Heart left ventricle (tissue), 16 donors: ENCODE data around the gene SYTL2. TPM values are rescaled to one million over a fixed set of nuclear protein-coding genes. Genes with fewer than 3 reads are reported as not detected.
A peak's percentile ranks its signal among the peaks of the same experiment; 100 is the strongest.

ENCODE experiments used
- ATAC-seq, 4 donors: fragments of 200-7000 bp; cut with Tn5 transposase; one replicate each; pipeline ENCODE4 v1.9.1; 2020 to 2022; ENCODE audit warnings: moderate library complexity in 4 of 4, mild to moderate bottlenecking in 3 of 4, moderate number of reproducible peaks in 1 of 4
- DNase-seq, 5 donors: peaks; one replicate each; pipeline ENCODE4 v3.0.0-alpha.2; 2020
- H3K27ac ChIP-seq, 12 donors: fragments of 200-600 bp; sonication (generic) in 4 of 12; one replicate each; pipeline versions ENCODE4 v1.5.0 to v1.8.0; 2016 to 2022; ENCODE audit warnings: mild to moderate bottlenecking in 2 of 12
- H3K27me3 ChIP-seq, 9 donors: fragments of 200-600 bp; sonication (generic) in 2 of 9; one replicate each; pipeline versions ENCODE4 v1.5.1 to v1.8.0; 2016 to 2022; ENCODE audit warnings: mild to moderate bottlenecking in 3 of 9
- H3K36me3 ChIP-seq, 9 donors: fragments of 200-600 bp; sonication (generic) in 2 of 9; one replicate each; pipeline versions ENCODE4 v1.5.0 to v1.8.0; 2018 to 2022; ENCODE audit warnings: mild to moderate bottlenecking in 2 of 9
- H3K4me1 ChIP-seq, 12 donors: fragments of 200-600 bp; sonication (generic) in 4 of 12; one replicate each; pipeline versions ENCODE4 v1.5.0 to v1.8.0; 2016 to 2022; ENCODE audit warnings: mild to moderate bottlenecking in 3 of 12
- H3K4me3 ChIP-seq, 12 donors: fragments of 200-600 bp; sonication (generic) in 4 of 12; one replicate each; pipeline versions ENCODE4 v1.5.0 to v1.8.0; 2017 to 2022; ENCODE audit warnings: mild to moderate bottlenecking in 9 of 12, moderate library complexity in 4 of 12
- H3K9me3 ChIP-seq, 12 donors: fragments of 200-600 bp; sonication (generic) in 4 of 12; one replicate each; pipeline versions ENCODE4 v1.5.0 to v1.8.0; 2016 to 2022; ENCODE audit warnings: mild to moderate bottlenecking in 1 of 12
- POLR2A ChIP-seq, 2 donors: fragments of 450-650 bp; IDR thresholded peaks; one replicate each; pipeline ENCODE4 v1.6.1; 2017; ENCODE audit warnings: antibody characterized with exemption in 2 of 2, mild to moderate bottlenecking in 2 of 2, moderate library complexity in 2 of 2
- WGBS, 4 donors: extraction: QIAGEN DNeasy Blood & Tissue Kit in 2 of 4; methylation state at CpG; one replicate each; pipeline versions ENCODE4 v1.1.5 to v1.1.7; 2013 to 2018; 5-methylcytosine and 5-hydroxymethylcytosine counted together
- intact Hi-C, 10 donors: fragments of 100-400 bp; cut with DNase I; formaldehyde crosslinking; loops; one replicate each; pipeline versions ENCODE4 v1.11.1 to v1.14.2; 2022
- polyA plus RNA-seq, 2 donors: library from polyadenylated mRNA; stranded (reverse); fragments of 200-250 nt; gene quantifications; one replicate each; pipeline ENCODE4 v1.2.3, GENCODE V29; 2013
- total RNA-seq, 9 donors: library from RNA; depleted of rRNA in 2 of 9; stranded (reverse); fragments of >200 nt in 2 of 9; fragmentation: NEBNext Ultra II Directional in 3 of 9; extraction: Animal tissue kit (Norgen Biotek cat#: 25700) in 3 of 9; gene quantifications; one replicate each; pipeline versions ENCODE4 v1.1.0 to v1.2.4, GENCODE V29; 2016 to 2023
- TF ChIP-seq, protein P1 (sequence below), 12 donors: fragments of 200-600 bp; sonication (generic) in 4 of 12; IDR thresholded peaks; one replicate each; pipeline versions ENCODE4 v1.5.0 to v1.8.0; 2018 to 2022; ENCODE audit warnings: antibody characterized with exemption in 12 of 12, mild to moderate bottlenecking in 5 of 12
- donor health status: ischemic (EF 13 %, LVEDD 7.1; RV severe dilation, severe dysfunction).
- donor health status: healthy with polysubstance abuse.
- donor health status: DM: no; HTN: yes; CAD: no.
- donor health status: DM: no; HTN: no; CAD: no.
- donor health status: ischemic (EF 25% LVEDD 6.9; RV normal size, moderate dysfunction).
- donor health status: ischemic (EF 25% LVEDD 5.7; RV mildly dilated, moderate dysfunction).
- donor health status: healthy.
- donor health status: DM: yes; HTN: yes; CAD: no.
- donor health status: ischemic (EF 35%, LVEDD 5.7; RV mildly dilated, moderate dysfunction).
- donor health status: nonischemic (EF 11% LVEDD 7.7; RV severe dilation, severe dysfunction).
- donor health status: DM: yes; HTN: yes; CAD: no.
- donor health status: PGD.
- donor health status: ischemic (EF 29% LVEDD 5.4; RV normal size, mild dysfunction).
- donor health status: nonischemic (EF 23%, LVEDD 6.1; RV moderate dilation, normal function).

SYTL2 gene
- total and polyA plus RNA-seq, 11 donors = 2.2 to 9.5 (median 4.9) TPM

DNA sequence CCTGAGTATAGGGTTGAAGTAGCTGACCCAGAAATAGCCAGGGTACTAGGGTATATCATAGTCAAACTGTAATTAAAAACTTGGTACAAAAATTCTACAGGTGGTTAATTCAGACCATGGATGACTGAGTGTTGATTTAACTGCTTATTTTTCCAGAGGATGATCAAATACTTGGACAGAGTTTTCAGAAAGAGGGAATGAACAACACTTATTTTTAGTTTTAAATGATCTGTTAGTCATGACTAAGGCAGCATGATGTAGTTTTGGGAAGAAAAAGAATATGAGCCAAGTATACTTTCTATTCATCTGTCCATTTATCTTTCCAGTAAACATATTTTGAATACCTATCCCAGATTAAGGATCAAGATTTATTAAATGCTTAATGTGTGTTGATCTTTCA is 105.1 kb downstream of the SYTL2 start:
- H3K27me3 ChIP-seq = no peaks in the 10 kb centered on the region
- TF ChIP-seq POLR2A (IDR thresholded peaks at IDR 0.05) = no peak
- TF ChIP-seq, protein P1, sequence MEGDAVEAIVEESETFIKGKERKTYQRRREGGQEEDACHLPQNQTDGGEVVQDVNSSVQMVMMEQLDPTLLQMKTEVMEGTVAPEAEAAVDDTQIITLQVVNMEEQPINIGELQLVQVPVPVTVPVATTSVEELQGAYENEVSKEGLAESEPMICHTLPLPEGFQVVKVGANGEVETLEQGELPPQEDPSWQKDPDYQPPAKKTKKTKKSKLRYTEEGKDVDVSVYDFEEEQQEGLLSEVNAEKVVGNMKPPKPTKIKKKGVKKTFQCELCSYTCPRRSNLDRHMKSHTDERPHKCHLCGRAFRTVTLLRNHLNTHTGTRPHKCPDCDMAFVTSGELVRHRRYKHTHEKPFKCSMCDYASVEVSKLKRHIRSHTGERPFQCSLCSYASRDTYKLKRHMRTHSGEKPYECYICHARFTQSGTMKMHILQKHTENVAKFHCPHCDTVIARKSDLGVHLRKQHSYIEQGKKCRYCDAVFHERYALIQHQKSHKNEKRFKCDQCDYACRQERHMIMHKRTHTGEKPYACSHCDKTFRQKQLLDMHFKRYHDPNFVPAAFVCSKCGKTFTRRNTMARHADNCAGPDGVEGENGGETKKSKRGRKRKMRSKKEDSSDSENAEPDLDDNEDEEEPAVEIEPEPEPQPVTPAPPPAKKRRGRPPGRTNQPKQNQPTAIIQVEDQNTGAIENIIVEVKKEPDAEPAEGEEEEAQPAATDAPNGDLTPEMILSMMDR (IDR thresholded peaks at IDR 0.05) = no peak
- H3K4me3 ChIP-seq = no peak overlapping the region
- H3K9me3 ChIP-seq = no peaks in the 10 kb centered on the region
- peaks cover 0 to 9% (median 0%) of the 10 kb centered on the region in 12 donors for H3K4me1 ChIP-seq
- ATAC-seq = peak in 1 of 4 donors; percentile 22
- DNase-seq = no peak
- intact Hi-C loops = loop anchor here in 1 of 10 donors (10.0 kb wide), 1 partner anchor 579 kb away; no protein-coding TSS in a partner anchor
- H3K27ac ChIP-seq = peak overlapping the region in 1 of 12 donors; percentile 9
- peaks cover 0 to 36% (median 0%) of the 10 kb centered on the region in 9 donors for H3K36me3 ChIP-seq

DNA sequence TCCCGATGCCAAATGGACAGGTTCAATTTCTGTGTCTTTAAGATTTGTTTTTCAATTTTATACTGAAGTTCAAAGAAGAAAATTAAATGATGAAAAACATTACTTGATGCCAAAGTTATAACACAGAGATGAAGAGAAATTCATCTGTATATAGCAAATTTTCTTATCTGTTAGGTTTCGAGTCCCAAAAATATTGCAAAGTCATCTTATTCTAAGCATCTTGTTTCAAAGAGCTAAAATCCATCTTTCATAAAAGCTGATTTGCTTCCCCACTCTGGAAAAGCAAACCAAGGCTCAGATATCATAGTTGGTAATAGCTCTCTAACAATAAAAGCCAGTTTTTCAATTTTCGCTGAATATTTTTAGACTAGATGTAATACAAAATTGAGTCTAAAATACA is 106.0 kb downstream of the SYTL2 start:
- peaks cover 0 to 15% (median 0%) of the 10 kb centered on the region in 12 donors for H3K4me1 ChIP-seq
- TF ChIP-seq POLR2A (IDR thresholded peaks at IDR 0.05) = no peak
- TF ChIP-seq, protein P1 (IDR thresholded peaks at IDR 0.05) = no peak
- no peaks in the 10 kb centered on the region for H3K9me3 ChIP-seq
- DNase-seq = no peak
- H3K27me3 ChIP-seq = no peaks in the 10 kb centered on the region
- H3K27ac ChIP-seq = no peak overlapping the region
- ATAC-seq = no peak
- WGBS, 4 donors = 95 to 97% (median 95%) methylated on average over 3 of the region's 3 CpGs
- H3K4me3 ChIP-seq = no peak overlapping the region
- intact Hi-C loops = loop anchor here in 1 of 10 donors (10.0 kb wide), 1 partner anchor 580 kb away; no protein-coding TSS in a partner anchor
- peaks cover 0 to 33% (median 0%) of the 10 kb centered on the region in 9 donors for H3K36me3 ChIP-seq

DNA sequence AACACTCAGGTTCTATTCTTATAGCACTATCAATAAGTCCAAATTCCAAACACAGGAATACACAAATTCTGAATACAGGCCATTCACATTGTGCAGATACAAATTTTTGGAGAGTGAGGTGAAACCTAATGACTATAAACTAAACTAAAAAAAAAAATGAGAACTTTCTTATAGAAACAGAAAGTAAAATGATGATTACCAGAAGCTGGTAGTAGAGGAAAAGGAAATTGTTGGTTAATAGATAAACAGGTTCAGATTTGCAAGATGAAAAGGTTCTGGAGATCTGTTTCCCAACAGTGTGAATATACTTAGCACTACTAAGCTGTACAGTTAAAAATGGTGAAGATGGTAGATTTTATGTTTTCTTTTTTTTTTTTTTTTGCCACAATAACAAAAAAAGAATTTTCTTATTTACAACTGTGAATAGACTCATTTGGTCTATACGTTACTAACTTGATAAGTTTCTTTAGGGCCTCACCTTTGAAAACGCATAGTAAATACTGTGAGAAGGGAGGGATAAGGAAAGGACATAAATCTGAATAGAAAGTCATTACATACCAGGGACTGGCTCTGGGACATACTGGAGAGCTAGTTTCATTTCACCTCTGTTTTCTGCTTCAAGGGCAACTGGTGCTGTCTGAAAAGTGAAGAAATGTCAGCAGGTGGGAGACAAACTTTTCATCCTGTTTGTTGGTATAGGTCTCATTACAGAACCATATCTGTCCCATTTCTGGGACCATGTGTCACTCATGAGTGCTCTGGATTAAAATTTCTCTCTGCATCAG is 110.8 kb downstream of the SYTL2 start:
- TF ChIP-seq POLR2A (IDR thresholded peaks at IDR 0.05) = no peak
- TF ChIP-seq, protein P1 (IDR thresholded peaks at IDR 0.05) = no peak
- Histone ChIP-seq H3K4me1 (peaks cover 0 to 17% (median 0%) of the 10 kb centered on the region in 12 donors), H3K27ac (peak overlapping the region in 1 of 12 donors; percentile 48), H3K36me3 (peaks cover 0 to 58% (median 3%) of the 10 kb centered on the region in 9 donors), H3K9me3 (no peaks in the 10 kb centered on the region), H3K27me3 (no peaks in the 10 kb centered on the region), H3K4me3 (no peak overlapping the region)
- intact Hi-C loops = loop anchor here in 3 of 10 donors (5.0 to 10.0 kb wide), 3 partner anchors 125 to 585 kb away; no protein-coding TSS in a partner anchor
- no peak for DNase-seq
- WGBS, 4 donors = 74 to 85% (median 81%) methylated on average over 2 of the region's 2 CpGs
- ATAC-seq = no peak

DNA sequence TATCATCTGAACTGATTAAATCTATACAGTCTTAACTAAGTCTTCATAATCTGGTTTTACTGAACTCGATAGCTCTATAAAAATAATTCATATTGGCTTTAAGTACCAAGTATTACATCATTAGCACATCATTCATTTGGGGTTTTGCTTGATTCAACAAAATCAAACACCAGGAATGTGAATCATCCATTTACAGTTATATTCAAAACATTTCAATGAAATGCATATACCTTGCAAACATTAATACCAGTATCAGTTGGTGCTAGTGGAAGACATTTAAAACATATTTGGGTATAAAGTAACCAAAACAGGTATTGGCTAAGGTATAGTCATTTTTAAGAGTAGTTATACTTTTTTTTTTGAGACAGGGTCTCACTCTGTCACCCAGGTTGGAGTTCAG is 112.7 kb downstream of the SYTL2 start:
- TF ChIP-seq POLR2A (IDR thresholded peaks at IDR 0.05) = no peak
- TF ChIP-seq, protein P1 (IDR thresholded peaks at IDR 0.05) = no peak
- Histone ChIP-seq H3K4me1 (peaks cover 0 to 14% (median 0%) of the 10 kb centered on the region in 12 donors), H3K4me3 (no peak overlapping the region), H3K27me3 (no peaks in the 10 kb centered on the region), H3K9me3 (no peaks in the 10 kb centered on the region), H3K27ac (no peak overlapping the region), H3K36me3 (peaks cover 0 to 66% (median 3%) of the 10 kb centered on the region in 9 donors)
- no peak for ATAC-seq
- DNase-seq = no peak
- WGBS, 4 donors = 81 to 93% (median 85%) methylated on average over 1 of the region's 1 CpG
- intact Hi-C loops = loop anchor here in 3 of 10 donors (5.0 to 10.0 kb wide), 2 partner anchors 127 to 129 kb away; no protein-coding TSS in a partner anchor
